ENCODE measurements around the gene CD36.

- TF ChIP-seq ESRRA (CRISPR knock-in tag; IDR thresholded peaks at IDR 0.05; ENCODE audit: borderline replicate concordance) (no peak), NFE2L1 (CRISPR knock-in tag; IDR thresholded peaks at IDR 0.05) (no peak), SP1 (CRISPR knock-in tag; conservative IDR thresholded peaks at IDR 0.05) (no peak), ZNF671 (CRISPR knock-in tag; IDR thresholded peaks at IDR 0.05) (no peak), CTCF (IDR thresholded peaks at IDR 0.05) (no peak), NR1H2 (CRISPR knock-in tag; IDR thresholded peaks at IDR 0.05) (no peak), GRHL2 (CRISPR knock-in tag; IDR thresholded peaks at IDR 0.05; ENCODE audit: insufficient replicate concordance, severe bottlenecking) (no peak), IRF1 (CRISPR knock-in tag; IDR thresholded peaks at IDR 0.05) (no peak)
Observed at GRCh38 chr7:80720146-80720545, 81.7 kb downstream of the CD36 start.

Measured in WTC11 (cell line).